Brain pericyte (primary cell): ENCODE measurements around the gene CNOT8.
"Not testable (repeated sequence)": the region's sequence is repeated elsewhere in the genome, so short reads cannot be mapped to it uniquely, and the experiment has no call there.

Source experiments
- DNase-seq: peaks from one replicate; pipeline ENCODE4 v3.0.0-alpha.2; 2012; ENCODE audit warnings: low read depth, low spot score

The CNOT8 gene

DNA sequence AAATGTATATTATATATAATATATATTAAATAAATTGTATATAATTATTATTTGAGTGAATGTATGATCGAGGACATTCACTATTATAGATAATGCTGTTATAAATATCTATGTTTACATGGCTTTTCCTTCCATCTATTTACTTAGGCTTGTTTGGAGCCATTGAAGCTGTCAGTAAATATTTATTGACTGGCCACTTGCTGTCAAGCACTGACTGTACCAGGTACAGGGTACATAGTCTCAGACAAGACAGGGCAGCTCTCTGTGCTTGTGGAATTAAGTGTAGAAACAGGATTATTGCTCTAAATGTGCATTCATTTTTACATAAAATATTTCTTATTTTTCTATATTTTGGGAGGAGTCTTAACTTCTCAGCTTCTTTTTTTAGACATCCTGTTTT, 24.4 kb upstream of the CNOT8 start:
- no peak for DNase-seq

DNA sequence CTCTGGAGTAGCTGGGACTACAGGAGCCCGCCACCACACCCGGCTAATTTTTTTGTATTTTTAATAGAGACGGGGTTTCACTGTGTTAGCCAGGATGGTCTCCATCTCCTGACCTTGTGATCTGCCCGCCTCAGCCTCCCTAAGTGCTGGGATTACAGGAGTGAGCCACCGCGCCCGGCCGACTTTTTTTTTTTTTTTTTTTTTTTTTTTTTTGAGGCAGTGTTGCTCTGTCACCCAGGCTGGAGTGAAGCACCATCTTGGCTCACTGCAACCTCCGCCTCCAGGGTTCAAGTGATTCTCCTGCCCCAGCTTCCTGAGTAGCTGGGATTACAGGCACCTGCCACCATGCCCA, 22.8 kb upstream of the CNOT8 start:
- not testable (repeated sequence) for DNase-seq

DNA sequence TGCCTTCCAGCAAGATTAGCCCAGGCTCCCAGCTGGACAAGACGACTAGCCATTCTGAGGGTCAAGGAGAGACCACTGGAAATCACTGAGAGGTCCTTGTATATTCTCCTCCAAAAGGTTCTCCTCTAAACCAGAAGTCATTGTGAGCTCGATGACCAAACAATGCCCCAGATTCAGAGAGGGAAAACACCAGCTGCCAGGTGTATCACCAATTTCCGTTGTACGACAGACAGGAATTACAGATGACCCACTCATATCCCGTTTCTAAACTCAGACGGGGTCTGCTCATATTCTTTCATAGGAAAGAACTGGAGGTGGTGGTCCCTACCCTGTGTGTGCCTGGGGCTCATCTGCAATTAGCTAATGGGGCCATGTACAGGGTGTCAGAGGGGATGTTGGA, 22.2 kb upstream of the CNOT8 start:
- DNase-seq, result no peak

DNA sequence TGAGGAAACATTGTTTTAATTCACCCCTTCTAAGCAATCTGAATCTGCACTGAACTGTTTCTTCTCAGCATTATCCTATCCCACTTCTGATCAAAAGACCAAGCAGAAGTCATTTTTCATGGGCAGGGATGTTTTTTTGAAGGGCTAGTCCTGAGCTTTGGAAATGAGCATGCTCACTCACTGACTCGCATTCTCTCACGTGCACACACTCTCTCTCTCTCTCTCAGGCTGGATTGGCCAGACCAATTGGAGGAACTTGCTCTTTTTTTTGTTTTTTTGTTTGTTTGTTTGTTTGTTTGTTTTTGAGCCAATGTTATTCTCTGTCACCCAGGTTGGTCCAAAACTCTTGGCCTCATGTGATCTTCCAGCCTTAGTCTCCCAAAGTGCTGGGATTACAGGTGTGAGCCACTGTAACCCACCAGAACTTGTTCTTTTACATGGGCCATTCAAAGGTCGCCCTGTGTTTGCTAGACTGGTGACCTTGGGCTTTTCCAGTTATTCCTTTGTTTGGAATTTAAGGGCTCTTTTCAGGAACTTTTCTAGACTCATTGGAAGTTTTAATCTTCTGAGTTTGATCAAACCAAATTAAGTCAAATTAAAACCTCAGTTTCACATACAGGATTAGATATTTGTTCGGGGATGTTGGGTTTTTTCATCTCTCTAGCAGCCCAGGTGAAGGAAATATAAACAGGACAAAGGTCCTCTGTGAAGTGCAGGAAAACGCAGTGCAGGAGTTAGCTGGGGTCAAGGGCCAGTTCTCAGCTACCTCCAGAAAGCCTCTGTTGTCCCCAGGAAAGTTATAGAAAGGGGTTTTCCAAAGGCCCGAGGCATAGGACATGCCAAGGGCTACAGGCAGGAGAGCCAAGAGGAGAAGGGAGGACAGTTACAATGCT, 21.2 kb upstream of the CNOT8 start:
- no peak for DNase-seq

DNA sequence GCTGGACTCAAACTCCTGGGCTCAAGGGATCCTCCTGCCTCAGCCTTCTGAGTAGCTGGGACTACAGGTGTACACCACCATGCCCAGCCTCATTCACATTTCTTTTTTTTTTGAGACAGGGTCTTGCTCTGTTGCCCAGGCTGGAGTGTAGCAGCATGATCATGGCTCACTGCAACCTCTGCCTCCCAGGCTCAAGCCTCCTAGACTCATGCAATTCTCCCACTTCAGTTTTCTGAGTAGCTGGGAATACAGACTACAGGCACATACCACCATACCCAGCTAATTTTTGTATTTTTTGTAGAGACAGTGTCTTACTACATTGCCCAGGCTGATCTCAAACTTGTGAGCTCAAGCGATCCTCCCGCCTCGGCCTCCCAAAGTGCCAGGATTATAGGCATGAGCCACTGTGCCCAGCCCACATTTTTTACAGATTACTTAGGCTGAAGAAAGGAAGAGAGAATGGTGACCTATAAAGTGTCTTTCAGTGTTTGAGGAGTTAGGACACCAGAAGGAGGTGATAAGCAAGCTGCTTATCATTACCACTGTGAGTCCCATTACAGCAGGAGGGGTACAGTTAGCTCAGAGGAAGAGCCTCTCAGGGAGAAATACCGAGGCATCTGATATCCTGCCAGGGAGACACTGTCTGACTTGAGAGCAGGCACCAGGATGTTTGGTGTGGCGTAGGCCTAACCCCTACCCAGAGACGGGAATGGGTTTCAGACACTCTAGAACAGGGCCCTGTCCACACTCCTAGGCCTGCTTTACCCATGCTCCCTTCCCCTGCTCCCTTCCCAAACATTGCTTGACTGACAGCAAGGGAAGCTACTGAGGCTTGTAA, 17.8 kb upstream of the CNOT8 start:
- DNase-seq, result no peak

DNA sequence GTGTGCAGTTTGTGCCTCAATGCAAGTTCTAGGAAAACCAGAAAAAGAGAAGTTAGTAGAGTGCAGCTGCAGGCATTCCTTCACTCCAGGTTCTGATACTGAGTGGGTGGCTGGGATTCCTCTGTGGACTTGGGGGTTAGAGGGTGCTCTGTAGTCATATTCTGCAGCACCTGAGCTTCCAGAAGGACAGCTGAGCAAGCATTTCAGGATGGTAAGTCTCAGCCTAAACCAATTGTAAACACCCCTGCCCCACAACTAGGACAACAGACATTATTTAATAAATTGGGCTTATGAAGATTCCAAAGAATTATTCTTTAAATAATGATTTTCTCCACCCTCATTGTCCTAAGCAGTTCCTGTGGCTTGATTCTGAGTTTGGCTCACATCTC, 17.2 kb upstream of the CNOT8 start:
- DNase-seq, result no peak

DNA sequence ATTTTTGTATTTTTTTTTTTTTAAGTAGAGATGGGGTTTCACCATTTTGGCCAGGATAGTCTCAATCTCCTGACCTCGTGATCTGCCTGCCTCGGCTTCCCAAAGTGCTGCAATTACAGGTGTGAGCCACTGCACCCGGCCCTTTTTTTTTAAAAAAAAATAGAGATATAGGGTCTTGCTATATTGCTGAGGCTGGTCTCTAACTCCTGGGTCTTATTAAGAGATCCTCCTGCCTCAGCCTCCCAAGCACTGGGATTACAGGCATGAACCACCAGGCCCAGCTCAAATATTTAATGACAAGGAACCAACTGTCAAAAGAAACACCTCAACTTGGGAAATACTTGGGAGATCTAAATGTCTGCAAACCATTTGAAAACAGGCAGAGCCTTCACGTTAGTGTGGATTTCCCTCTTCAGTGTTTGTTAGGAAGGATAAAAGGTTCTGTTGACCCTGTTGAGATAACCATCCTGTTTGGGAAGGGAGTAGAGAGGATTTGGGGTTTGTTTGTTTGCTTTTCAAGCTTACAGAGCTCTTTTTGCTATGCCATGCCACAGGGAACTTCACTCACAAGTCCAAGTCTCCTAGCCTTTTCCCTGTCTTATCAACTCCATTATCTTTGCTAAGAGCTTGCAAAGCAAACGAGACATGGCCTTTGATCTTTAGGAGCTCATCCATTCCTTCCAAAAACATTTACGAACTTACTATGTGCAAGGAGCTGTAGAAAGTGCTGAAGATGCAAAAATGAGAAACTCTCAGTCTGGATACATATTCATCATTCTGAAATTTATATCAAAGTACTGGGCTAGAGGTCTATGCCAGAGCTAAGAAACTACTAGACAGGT, 15.5 kb upstream of the CNOT8 start:
- DNase-seq, result no peak

DNA sequence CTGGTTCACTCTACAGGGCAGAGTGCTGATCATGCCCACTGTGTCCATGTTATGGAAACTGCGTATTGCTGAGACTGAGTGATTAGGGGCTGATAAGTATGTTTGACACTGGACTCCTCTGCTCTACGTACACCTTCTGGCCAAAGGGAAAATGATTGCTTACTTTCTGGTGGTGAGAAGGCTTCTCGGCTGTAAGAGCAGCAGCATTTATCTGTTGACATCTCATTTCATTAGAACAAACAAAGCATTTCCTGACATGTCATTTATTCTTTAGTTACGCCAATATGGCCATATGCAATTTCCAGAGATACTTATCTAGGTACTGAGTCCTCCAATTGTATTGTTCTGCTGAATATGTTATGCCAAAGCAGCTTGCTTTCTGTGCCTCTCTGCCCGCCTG, 13.6 kb upstream of the CNOT8 start:
- DNase-seq, result no peak

DNA sequence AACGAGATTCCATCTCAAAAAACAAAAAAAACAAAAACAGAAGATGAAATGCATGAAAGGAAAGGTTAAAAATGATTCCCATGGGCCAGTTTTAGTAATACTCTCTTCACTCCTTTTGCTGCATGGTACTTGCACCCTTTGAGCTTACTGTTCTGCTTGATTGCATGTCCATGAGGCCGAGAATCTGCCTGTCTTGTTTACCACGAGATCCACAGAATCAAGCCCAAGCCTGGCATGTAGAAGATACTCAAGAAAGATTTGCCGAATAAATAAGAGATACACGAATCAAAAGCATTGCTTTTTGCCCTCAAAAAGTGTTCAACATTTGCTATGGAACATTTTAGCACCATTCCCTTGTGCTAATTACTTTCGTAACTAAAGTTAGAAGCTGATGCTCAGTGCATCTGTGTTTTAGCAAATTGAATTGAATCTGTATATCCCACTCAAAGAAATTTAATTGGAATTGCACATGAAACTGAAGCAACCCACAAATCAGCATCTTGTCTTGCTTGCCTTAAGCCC, 9.1 kb upstream of the CNOT8 start:
- DNase-seq, result no peak

DNA sequence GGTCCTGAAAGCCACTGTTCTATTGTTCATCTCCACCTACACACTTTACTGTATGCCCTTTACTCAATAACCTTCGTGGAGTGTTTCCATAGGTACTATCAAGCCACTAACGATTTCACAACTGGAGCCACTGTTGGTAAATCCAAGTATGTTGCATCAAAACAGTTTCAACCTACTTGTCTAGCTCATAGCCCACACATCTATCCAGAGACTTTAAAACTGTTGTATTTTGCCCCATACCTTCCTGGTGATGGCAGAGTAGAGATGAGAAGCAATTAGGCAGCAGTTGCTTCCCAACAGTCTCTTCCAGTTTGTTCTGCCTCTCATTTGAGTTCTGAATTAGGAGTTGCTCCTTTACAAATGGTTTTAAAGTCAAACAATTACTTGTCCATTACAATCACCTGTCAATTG, 8.6 kb upstream of the CNOT8 start:
- no peak for DNase-seq

DNA sequence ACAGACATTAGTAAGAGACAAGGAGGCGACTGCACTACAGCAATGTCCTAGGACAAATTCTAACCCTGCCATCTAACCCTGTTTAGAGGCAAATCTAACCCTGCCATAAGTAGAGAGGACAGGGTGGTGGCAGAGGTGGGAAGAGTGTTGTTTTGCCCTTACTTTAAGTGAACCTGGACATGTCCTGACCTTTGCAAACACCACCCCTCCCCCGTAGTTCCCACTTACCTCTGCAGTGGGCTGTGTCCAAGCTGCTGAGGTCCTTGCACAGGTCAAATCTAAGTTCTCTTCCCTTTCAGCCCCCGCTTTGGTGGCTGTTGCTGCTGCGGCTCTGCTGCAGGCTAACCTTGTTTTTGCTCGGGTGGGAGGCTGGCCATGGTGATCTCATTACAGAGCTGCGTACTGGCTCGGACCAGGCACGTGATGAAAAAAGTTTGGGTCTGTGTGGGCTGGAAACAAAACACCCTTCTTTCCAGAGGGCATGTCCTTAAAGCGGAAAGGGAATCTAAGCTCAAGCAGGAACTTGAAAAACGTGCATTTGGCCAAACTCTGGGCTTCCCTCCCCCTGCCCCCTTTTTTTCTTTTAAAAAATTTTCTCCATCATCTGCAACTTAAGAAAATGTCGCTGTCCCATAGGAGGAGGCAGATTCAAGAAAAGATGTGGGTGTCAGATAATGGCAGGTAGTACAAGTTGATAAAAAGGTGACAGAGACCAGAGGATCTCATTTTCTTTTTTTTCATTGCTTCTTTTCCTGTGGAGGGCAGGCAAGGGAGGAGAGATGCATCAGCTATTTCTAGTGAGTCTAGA, 8.0 kb upstream of the CNOT8 start, which contains the start of gene FAXDC2:
Gene FAXDC2, minus strand, starts transcription at position 349 of the 808 bp plus-strand sequence. CDS start 12,425 bp downstream, outside the sequence.
- DNase-seq, result peak; percentile 47

DNA sequence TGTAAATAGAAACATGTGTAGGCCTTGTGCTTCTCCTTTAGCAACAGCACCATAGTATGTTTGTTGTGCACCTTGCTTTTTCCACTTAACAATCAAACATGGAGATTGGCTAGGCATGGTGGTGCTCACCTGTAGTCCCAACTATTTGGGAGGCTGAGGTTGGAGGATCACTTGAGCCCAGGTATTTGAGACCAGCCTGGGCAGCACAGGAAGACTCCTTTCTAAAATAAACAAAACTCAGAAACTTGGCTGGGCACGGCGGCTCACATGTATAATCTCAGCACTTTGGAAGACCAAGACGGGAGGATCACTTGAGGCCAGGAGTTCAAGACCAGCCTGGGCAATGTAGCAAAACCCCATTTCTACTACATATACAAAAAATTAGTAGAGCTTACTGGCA, 7.1 kb upstream of the CNOT8 start:
- DNase-seq, result no peak

DNA sequence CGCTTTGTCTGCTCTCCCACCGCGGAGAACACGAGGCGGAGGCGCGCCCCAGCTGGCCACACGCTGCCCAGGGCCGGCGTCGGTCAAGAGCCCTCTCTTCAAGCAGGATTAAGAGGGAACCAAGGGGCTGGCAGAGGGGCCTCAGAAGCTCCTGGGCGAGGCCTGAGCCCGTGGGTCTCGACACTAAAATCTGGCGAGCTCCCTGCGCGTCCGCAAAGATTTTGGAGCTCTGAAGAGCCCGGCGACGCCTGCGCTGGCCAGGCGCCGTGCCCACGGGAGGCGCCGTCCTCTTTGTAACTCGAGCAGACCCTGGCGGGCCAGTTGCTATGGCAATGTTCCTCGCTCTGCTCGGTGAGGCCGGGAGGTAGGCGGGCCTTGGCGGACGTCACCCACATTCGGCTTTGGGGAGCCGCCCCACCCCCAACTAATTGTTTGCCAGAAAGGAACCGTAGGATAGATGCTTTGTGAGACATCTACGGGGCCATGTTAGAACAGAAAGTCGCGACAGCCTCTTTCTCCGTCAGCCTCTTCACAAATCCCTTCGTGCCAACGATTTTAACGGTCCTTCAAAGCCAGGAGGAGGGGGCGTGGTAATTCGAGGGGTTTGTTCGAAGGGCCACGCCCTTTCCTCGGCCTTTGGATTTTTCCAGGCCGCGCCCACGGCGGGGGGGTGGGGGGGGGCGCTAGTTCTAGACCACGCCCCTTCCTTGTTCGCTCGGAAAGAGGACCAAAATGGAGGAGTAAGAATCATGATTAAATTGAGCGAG, 714 bp upstream of the CNOT8 start:
- peak; percentile 89 for DNase-seq

DNA sequence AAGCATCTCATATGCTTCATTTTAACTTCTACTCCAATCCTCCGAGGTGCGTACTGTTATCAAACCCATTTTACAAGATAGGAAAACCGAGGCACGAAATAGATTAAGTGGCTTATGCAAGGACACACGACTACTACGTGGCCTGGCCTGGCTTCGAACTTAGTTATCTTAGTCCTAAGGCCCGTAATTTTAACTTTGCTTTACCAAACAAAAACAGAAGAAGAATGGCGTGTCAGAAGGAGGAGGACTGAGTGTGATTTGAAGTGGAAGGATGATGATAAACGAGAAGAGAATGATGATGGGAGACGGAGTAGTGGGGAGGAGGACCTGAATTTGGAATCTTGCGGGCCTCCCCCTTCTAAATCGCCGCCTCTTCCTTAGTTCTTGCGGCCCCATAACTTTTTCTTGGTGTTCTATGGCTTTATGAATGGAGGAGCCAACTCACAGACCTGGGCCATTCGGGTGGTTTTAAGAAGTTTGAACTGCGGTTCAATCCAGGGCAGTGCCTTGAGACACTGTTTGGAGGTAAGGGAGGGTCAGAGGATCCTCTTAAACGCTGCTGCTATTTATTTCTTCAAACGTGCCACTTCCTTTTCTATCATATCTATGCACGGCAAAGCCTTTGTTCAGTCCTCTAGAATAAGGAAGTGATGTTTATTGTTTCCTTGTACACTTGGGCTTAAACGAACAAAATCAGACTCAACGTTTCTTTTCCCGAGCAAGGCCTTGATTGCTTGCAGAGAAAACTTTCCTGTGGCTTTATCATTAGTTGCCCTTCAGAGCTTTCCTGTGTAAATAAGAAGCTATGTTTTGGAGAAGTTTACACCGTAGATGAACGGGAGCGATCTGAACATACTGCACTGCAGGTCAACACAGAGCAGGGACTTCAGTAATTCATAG, 795 bp downstream of the CNOT8 start:
- no peak for DNase-seq

DNA sequence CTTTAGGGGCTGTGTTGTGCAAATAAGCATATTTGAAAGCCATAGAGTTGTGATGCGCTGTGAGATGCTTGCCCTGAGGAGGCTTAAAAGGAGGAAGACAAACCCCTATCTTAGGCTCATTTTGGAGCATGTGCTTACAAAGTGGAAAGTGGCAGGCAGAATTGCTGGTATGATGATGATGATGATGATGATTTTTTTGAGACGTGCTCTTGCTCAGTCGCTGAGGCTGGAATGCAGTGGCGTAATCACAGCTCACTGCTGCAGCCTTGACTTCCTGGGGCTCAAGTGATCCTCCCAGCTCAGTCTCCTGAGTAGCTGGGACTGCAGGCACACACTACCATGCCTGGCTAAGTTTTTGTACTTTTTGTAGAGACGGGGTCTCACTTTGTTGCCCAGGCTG, 1.7 kb downstream of the CNOT8 start:
- DNase-seq, result no peak

DNA sequence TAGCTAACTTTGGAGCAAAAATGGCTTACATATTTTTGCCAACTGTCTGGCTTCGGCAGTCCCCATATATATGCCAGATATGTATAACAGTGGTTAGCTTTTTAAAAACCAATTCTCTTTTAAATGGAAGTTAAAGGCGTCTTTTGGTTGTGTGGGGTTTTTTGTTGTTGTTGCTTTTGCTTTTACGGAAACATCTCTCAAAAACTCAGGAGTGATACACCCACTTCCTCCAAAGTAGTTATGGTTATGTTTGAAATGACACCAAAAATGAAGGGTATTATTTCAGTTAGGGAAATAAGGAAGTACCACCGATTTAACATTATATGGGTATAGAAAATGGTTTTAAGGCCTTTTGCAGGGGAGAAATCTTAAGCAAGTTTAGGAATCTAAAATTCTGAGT, 2.3 kb downstream of the CNOT8 start:
- DNase-seq, result no peak

DNA sequence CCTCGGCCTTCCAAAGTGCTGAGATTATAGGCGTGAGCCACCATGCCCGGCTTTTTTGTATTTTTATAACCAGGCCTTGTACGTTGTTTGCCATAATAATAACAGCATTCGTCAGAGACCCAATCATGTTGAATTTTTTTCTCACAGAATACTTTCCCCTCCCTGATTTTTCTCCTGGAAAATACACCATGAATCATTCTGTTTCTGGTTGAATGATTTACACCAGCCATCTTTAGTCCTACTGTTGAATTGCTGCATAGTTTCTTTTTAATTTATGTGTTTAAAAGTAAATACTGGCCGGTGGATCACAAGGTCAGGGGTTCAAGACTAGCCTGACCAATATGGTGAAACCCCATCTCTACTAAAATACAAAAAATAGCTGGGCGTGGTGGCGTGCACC, 3.5 kb downstream of the CNOT8 start:
- no peak for DNase-seq

DNA sequence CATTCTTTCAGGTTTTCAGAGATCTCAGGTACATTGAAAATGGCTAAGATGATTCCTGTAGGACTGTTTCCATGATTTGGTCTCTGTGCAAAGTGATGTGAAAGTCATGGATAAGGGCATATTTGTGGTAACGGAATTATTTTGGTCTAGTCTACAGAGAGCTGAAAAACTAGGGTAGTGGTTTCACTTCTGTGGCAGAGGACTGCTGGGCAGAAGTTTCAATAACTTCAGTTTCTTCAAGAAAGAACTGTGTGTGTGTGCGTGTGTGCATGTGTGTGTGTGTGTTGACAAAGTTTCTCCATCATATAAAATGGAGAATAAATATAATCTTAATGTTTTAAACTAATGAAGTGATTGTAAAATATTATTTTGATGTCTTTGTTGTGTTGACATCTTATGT, 4.3 kb downstream of the CNOT8 start:
- DNase-seq, result no peak
